Osteocyte (in vitro differentiated cells): ENCODE results near the gene JAK1. TPM values are rescaled to one million over a fixed set of nuclear protein-coding genes. Genes with fewer than 3 reads are reported as not detected.

ENCODE experiments used
- DNase-seq: peaks from one replicate; pipeline ENCODE4 v3.0.0; 2021; ENCODE audit warnings: mixed read lengths; ENCODE audit not compliant: unreplicated experiment; ENCODE audit errors: extremely low spot score
- H3K27ac Mint-ChIP-seq: one replicate; pipeline ENCODE4 v1.8.0; 2021; ENCODE audit warnings: mild to moderate bottlenecking, mixed read lengths; ENCODE audit not compliant: unreplicated experiment
- H3K27me3 Mint-ChIP-seq: one replicate; pipeline ENCODE4 v1.8.0; 2021; ENCODE audit warnings: mixed read lengths; ENCODE audit not compliant: unreplicated experiment
- H3K36me3 Mint-ChIP-seq: one replicate; pipeline ENCODE4 v1.8.0; 2021; ENCODE audit warnings: mixed read lengths; ENCODE audit not compliant: unreplicated experiment
- H3K4me1 Mint-ChIP-seq: one replicate; pipeline ENCODE4 v1.8.0; 2021; ENCODE audit warnings: mixed read lengths; ENCODE audit not compliant: unreplicated experiment
- H3K4me3 Mint-ChIP-seq: one replicate; pipeline ENCODE4 v1.8.0; 2021; ENCODE audit warnings: mild to moderate bottlenecking, moderate library complexity, mixed read lengths; ENCODE audit not compliant: unreplicated experiment
- H3K9me3 Mint-ChIP-seq: one replicate; pipeline ENCODE4 v1.8.0; 2021; ENCODE audit warnings: mixed read lengths; ENCODE audit not compliant: unreplicated experiment
- total RNA-seq: library from RNA; stranded (reverse); gene quantifications from 2 replicates; pipeline ENCODE4 v1.2.1, GENCODE V29; 2021
- TF ChIP-seq, protein P1 (sequence below): fragments of 200-600 bp; sonication (generic); IDR thresholded peaks from 2 replicates; pipeline ENCODE4 v1.5.0; 2021; ENCODE audit warnings: antibody characterized with exemption, mild to moderate bottlenecking, moderate library complexity

The JAK1 gene
- total RNA-seq, 1 donor from 2014 or later, result 103 TPM

GRCh38 chr1:64948216-64948615 lies 18.1 kb downstream of the JAK1 start:
- Mint-ChIP-seq H3K27me3 (no peaks in the 10 kb centered on the region), H3K9me3 (no peaks in the 10 kb centered on the region), H3K36me3 (peaks cover 2% of the 10 kb centered on the region), H3K27ac (peak overlapping the region; percentile 8), H3K4me1 (peaks cover 30% of the 10 kb centered on the region), H3K4me3 (no peak overlapping the region)
- TF ChIP-seq, protein P1, sequence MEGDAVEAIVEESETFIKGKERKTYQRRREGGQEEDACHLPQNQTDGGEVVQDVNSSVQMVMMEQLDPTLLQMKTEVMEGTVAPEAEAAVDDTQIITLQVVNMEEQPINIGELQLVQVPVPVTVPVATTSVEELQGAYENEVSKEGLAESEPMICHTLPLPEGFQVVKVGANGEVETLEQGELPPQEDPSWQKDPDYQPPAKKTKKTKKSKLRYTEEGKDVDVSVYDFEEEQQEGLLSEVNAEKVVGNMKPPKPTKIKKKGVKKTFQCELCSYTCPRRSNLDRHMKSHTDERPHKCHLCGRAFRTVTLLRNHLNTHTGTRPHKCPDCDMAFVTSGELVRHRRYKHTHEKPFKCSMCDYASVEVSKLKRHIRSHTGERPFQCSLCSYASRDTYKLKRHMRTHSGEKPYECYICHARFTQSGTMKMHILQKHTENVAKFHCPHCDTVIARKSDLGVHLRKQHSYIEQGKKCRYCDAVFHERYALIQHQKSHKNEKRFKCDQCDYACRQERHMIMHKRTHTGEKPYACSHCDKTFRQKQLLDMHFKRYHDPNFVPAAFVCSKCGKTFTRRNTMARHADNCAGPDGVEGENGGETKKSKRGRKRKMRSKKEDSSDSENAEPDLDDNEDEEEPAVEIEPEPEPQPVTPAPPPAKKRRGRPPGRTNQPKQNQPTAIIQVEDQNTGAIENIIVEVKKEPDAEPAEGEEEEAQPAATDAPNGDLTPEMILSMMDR, result no peak
- no peak for DNase-seq

- peaks cover 2% of the 10 kb centered on the region for H3K36me3 Mint-ChIP-seq
- no peak overlapping the region for H3K27ac Mint-ChIP-seq
- no peak overlapping the region for H3K4me3 Mint-ChIP-seq
- peaks cover 27% of the 10 kb centered on the region for H3K4me1 Mint-ChIP-seq
- TF ChIP-seq, protein P1, result no peak
- DNase-seq, result no peak
- H3K27me3 Mint-ChIP-seq, result no peaks in the 10 kb centered on the region
- H3K9me3 Mint-ChIP-seq, result no peaks in the 10 kb centered on the region
Measured at GRCh38 chr1:64946916-64947315, 19.4 kb downstream of the JAK1 start.

- Mint-ChIP-seq H3K4me1 (peaks cover 25% of the 10 kb centered on the region), H3K27ac (no peak overlapping the region)
Measured at GRCh38 chr1:64944913-64945312, 21.4 kb downstream of the JAK1 start.

GRCh38 chr1:64942675-64943074 lies 23.7 kb downstream of the JAK1 start:
- Mint-ChIP-seq H3K4me3 (no peak overlapping the region), H3K27me3 (no peaks in the 10 kb centered on the region), H3K27ac (no peak overlapping the region), H3K9me3 (no peaks in the 10 kb centered on the region), H3K36me3 (peaks cover 2% of the 10 kb centered on the region), H3K4me1 (peaks cover 13% of the 10 kb centered on the region)
- TF ChIP-seq, protein P1, result no peak
- DNase-seq, result no peak

More at GRCh38 chr1:64944913-64945312, 21.4 kb downstream of the JAK1 start:
- TF ChIP-seq, protein P1, result no peak
- Mint-ChIP-seq H3K9me3 (no peaks in the 10 kb centered on the region), H3K27me3 (no peaks in the 10 kb centered on the region), H3K36me3 (peaks cover 2% of the 10 kb centered on the region), H3K4me3 (no peak overlapping the region)
- DNase-seq, result no peak

GRCh38 chr1:64942118-64942517 lies 24.2 kb downstream of the JAK1 start:
- H3K4me1 Mint-ChIP-seq, result peaks cover 13% of the 10 kb centered on the region

More at GRCh38 chr1:64942118-64942517, 24.2 kb downstream of the JAK1 start:
- H3K36me3 Mint-ChIP-seq, result peaks cover 6% of the 10 kb centered on the region
- DNase-seq, result no peak
- no peaks in the 10 kb centered on the region for H3K27me3 Mint-ChIP-seq
- H3K27ac Mint-ChIP-seq, result no peak overlapping the region
- H3K4me3 Mint-ChIP-seq, result no peak overlapping the region
- H3K9me3 Mint-ChIP-seq, result no peaks in the 10 kb centered on the region
- TF ChIP-seq, protein P1, result no peak
